GM19023 (cell line): ENCODE data around the gene GREB1.

Source experiments
- ATAC-seq: cut with Tn5 transposase; IDR thresholded peaks from one replicate; pipeline ENCODE4 v1.9.1; 2021; ENCODE audit warnings: mild to moderate bottlenecking, moderate library complexity; ENCODE audit not compliant: unreplicated experiment

GREB1 gene

GRCh38 chr2:11597538-11598225 lies 63.8 kb downstream of the GREB1 start:
- no peak for ATAC-seq

GRCh38 chr2:11598228-11598731 lies 64.4 kb downstream of the GREB1 start:
- ATAC-seq: no peak

- no peak for ATAC-seq
Measured at GRCh38 chr2:11602563-11603204, 68.8 kb downstream of the GREB1 start.

GRCh38 chr2:11610624-11611242 lies 76.9 kb downstream of the GREB1 start:
- ATAC-seq: no peak

- no peak for ATAC-seq
Measured at GRCh38 chr2:11611251-11611650, 77.4 kb downstream of the GREB1 start.

GRCh38 chr2:11612553-11613215 lies 78.8 kb downstream of the GREB1 start:
- no peak for ATAC-seq

GRCh38 chr2:11613297-11613696 lies 79.5 kb downstream of the GREB1 start:
- no peak for ATAC-seq

- ATAC-seq: no peak
Measured at GRCh38 chr2:11615209-11615608, 81.4 kb downstream of the GREB1 start.

GRCh38 chr2:11616097-11616687 lies 82.3 kb downstream of the GREB1 start:
- no peak for ATAC-seq

- ATAC-seq: no peak
Measured at GRCh38 chr2:11616851-11617415, 83.1 kb downstream of the GREB1 start.

GRCh38 chr2:11617527-11617926 lies 83.7 kb downstream of the GREB1 start:
- ATAC-seq: no peak

- no peak for ATAC-seq
Measured at GRCh38 chr2:11617984-11618707, 84.3 kb downstream of the GREB1 start.

- no peak for ATAC-seq
Measured at GRCh38 chr2:11618708-11619062, 84.8 kb downstream of the GREB1 start.

- ATAC-seq: no peak
Measured at GRCh38 chr2:11621410-11621809, 87.6 kb downstream of the GREB1 start.

- ATAC-seq: no peak
Measured at GRCh38 chr2:11622611-11623010, 88.8 kb downstream of the GREB1 start.

GRCh38 chr2:11624893-11625292 lies 91.0 kb downstream of the GREB1 start:
- ATAC-seq: no peak

- ATAC-seq: no peak
Measured at GRCh38 chr2:11625671-11626070, 91.8 kb downstream of the GREB1 start.

- no peak for ATAC-seq
Measured at GRCh38 chr2:11628675-11629074, 94.8 kb downstream of the GREB1 start.

GRCh38 chr2:11629215-11629614 lies 95.4 kb downstream of the GREB1 start:
- ATAC-seq: no peak

GRCh38 chr2:11629851-11630250 lies 96.0 kb downstream of the GREB1 start:
- no peak for ATAC-seq
